K562 (cell line): Measurements from ENCODE around the gene TBC1D26. TPM values are rescaled to one million over a fixed set of nuclear protein-coding genes. Genes with fewer than 3 reads are reported as not detected.

Experiments
- ATAC-seq: fragments of 200-7000 bp; cut with Tn5 transposase; 3 replicates; pipeline ENCODE4 v1.9.1; 2020; ENCODE audit warnings: moderate library complexity
- BruUV-seq: library from RNA; stranded (reverse); fragments of 400-500 nt; replicated peaks from 2 replicates; lab custom pipeline; 2021; lab: Mats Ljungman, UMichigan
- CTCF ChIA-PET: fragments of 300-600 bp; formaldehyde crosslinking; extraction: SDS; loops from one replicate; lab custom pipeline; 2021; ENCODE audit warnings: low intra/inter-chr PET ratio; lab: Yijun Ruan, JAX
- POLR2A ChIA-PET: fragments of 300-600, 350-650 bp; sonication (Branson Sonifier 250); formaldehyde crosslinking; extraction: SDS; loops from one replicate; lab custom pipeline; 2021; ENCODE audit warnings: antibody characterized with exemption, inconsistent platforms; lab: Yijun Ruan, JAX
- DNase-seq, 4 experiments: peaks; one replicate each; pipeline versions ENCODE4 v3.0.0 to v3.0.0-alpha.2; 2011 to 2018; ENCODE audit warnings: low spot score in 3 of 4, mixed read lengths in 3 of 4; ENCODE audit errors: extremely low read depth in 1 of 4
- FAIRE-seq: peaks from 2 replicates; lab custom pipeline; 2011; peaks lifted over from hg19 to GRCh38; lab: Jason Lieb, UNC
- H2AFZ ChIP-seq: 2 replicates; pipeline ENCODE4 v1.6.0; 2011; ENCODE audit warnings: low read depth, low read length, control low read depth, inconsistent platforms
- H3K27ac ChIP-seq: fragments of 200-600 bp; 3 replicates; pipeline ENCODE4 v1.8.0; 2011; ENCODE audit warnings: low read depth, mild to moderate bottlenecking, control low read depth, inconsistent platforms, low read length, moderate library complexity, mixed read lengths; ENCODE audit errors: extremely low read depth
- H3K27me3 ChIP-seq, 2 experiments: fragments of 300-600 bp in 1 of 2; 2 replicates in 1 of 2; 3 replicates in 1 of 2; pipeline versions ENCODE4 v1.6.0 to v1.8.0; 2011; ENCODE audit warnings: inconsistent platforms in 2 of 2, low read length in 2 of 2, mild to moderate bottlenecking in 1 of 2, mixed read lengths in 1 of 2, moderate library complexity in 1 of 2; ENCODE audit not compliant: control insufficient read depth in 2 of 2, insufficient read depth in 2 of 2
- H3K36me3 ChIP-seq: fragments of 300-600 bp; 3 replicates; pipeline ENCODE4 v1.8.0; 2011; ENCODE audit warnings: mild to moderate bottlenecking, low read length, inconsistent platforms; ENCODE audit not compliant: control insufficient read depth, insufficient read depth
- H3K4me1 ChIP-seq, 2 experiments: fragments of 200-600 bp in 1 of 2; replicated peaks in 1 of 2; 2 replicates in 1 of 2; 3 replicates in 1 of 2; pipeline versions ENCODE4 v1.5.1 to v1.8.0; 2011; ENCODE audit warnings: inconsistent platforms in 2 of 2, low read length in 2 of 2, mild to moderate bottlenecking in 1 of 2, mixed read lengths in 1 of 2, moderate library complexity in 1 of 2; ENCODE audit not compliant: control insufficient read depth in 2 of 2, insufficient read depth in 2 of 2
- H3K4me2 ChIP-seq: 2 replicates; pipeline ENCODE4 v1.6.1; 2011; ENCODE audit warnings: low read length, control low read depth, inconsistent platforms, mixed read lengths; ENCODE audit not compliant: insufficient read depth
- H3K4me3 ChIP-seq: fragments of 200-600 bp; sonication (generic), shearing (Covaris generic); 2 replicates; pipeline ENCODE4 v1.5.1; 2016; ENCODE audit warnings: control low read depth, inconsistent platforms
- H3K79me2 ChIP-seq: fragments of 200-600 bp; 3 replicates; pipeline ENCODE4 v1.8.0; 2011; ENCODE audit warnings: low read length, inconsistent platforms; ENCODE audit not compliant: control insufficient read depth, insufficient read depth
- H3K9ac ChIP-seq, 2 experiments: 2 replicates each; pipeline versions ENCODE4 v1.6.0 to v1.6.1; 2011; ENCODE audit warnings: low read depth in 2 of 2, low read length in 2 of 2, control low read depth in 1 of 2, inconsistent platforms in 1 of 2, mild to moderate bottlenecking in 1 of 2, mixed read lengths in 1 of 2; ENCODE audit not compliant: insufficient read depth in 1 of 2
- H3K9me1 ChIP-seq: one replicate; pipeline ENCODE4 v1.6.0; 2011; ENCODE audit warnings: inconsistent platforms, mild to moderate bottlenecking, low read length, moderate library complexity; ENCODE audit not compliant: control insufficient read depth, insufficient read depth
- H3K9me3 ChIP-seq: replicated peaks from 2 replicates; pipeline ENCODE4 v1.5.1; 2011; ENCODE audit warnings: low read depth, low read length, inconsistent platforms; ENCODE audit not compliant: control insufficient read depth, insufficient read depth
- H4K20me1 ChIP-seq: replicated peaks from 2 replicates; pipeline ENCODE4 v1.6.1; 2011; ENCODE audit warnings: low read length, inconsistent platforms, mixed read lengths; ENCODE audit not compliant: control insufficient read depth, insufficient read depth
- CEBPG ChIP-seq, 3 experiments: fragments of 200-800 bp in 1 of 3; sonication (Bioruptor generic) in 1 of 3; sonication (generic) in 1 of 3; formaldehyde crosslinking in 1 of 3; IDR thresholded peaks in 2 of 3; conservative IDR thresholded peaks in 1 of 3; 2 replicates each; pipeline versions ENCODE4 v1.6.1 to v1.8.0; 2016 to 2022; ENCODE audit warnings: missing compliant biosample characterization in 2 of 3, missing genetic modification characterization in 2 of 3, mild to moderate bottlenecking in 1 of 3, missing genetic modification reagents in 1 of 3
- MBD2 ChIP-seq: sonication (generic); IDR thresholded peaks from 2 replicates; pipeline ENCODE4 v1.6.1; 2016; ENCODE audit warnings: low read depth, borderline replicate concordance
- NEUROD1 ChIP-seq: fragments of 150-350 bp; IDR thresholded peaks from 2 replicates; pipeline ENCODE4 v1.6.1; 2014; ENCODE audit warnings: borderline replicate concordance, low read length, low read depth; ENCODE audit not compliant: partially characterized antibody
- ZKSCAN8 ChIP-seq: fragments of 200-800 bp; sonication (Bioruptor generic); IDR thresholded peaks from 2 replicates; pipeline ENCODE4 v1.6.1; 2016; ENCODE audit warnings: missing genetic modification characterization, missing compliant biosample characterization
- ZNF41 ChIP-seq: fragments of 250-450 bp; sonication (Bioruptor Pico); conservative IDR thresholded peaks from 2 replicates; pipeline ENCODE4 v1.4.0; 2020; ENCODE audit warnings: mild to moderate bottlenecking
- ZNF583 ChIP-seq: fragments of 250-450 bp; sonication (Bioruptor Pico); IDR thresholded peaks from 2 replicates; pipeline ENCODE4 v1.4.0; 2020
- WGBS: fragments of 100-300 bp; shearing (Covaris generic); methylation state at CpG from one replicate; pipeline ENCODE4 v1.1.6; 2016; ENCODE audit warnings: low coverage, mixed read lengths; ENCODE audit not compliant: insufficient coverage; ENCODE audit errors: missing lambda C conversion rate; 5-methylcytosine and 5-hydroxymethylcytosine counted together
- in situ Hi-C: fragments of 300-500 bp; cut with MboI; formaldehyde crosslinking; loops from 4 replicates; pipeline ENCODE4 v1.15.0; 2018; ENCODE audit warnings: inconsistent platforms, mixed read lengths
- intact Hi-C: fragments of 100-400 bp; cut with micrococcal nuclease; formaldehyde crosslinking; loops from 2 replicates; pipeline ENCODE4 v1.14.2; 2022
- polyA plus RNA-seq, 8 experiments: library from polyadenylated mRNA; depleted of rRNA in 4 of 8; stranded (reverse) in 5 of 8; unstranded in 3 of 8; fragments of >200 nt; fragmentation: Nextera tagmentation in 2 of 8; fragmentation: Illumina TruSeq in 1 of 8; extraction: Ambion mirVana in 2 of 8; extraction: Trizol in 1 of 8; gene quantifications; 2 replicates each; pipeline versions ENCODE4 v1.2.1 to v1.2.3, GENCODE V29; 2011 to 2014; ENCODE audit warnings: inconsistent platforms in 1 of 8, missing spikeins in 1 of 8
- total RNA-seq, 7 experiments: library from RNA; depleted of rRNA in 6 of 7; stranded (reverse); fragments of >200 nt in 6 of 7; fragmentation: Illumina TruSeq in 2 of 7; extraction: Trizol in 2 of 7; gene quantifications; 2 replicates each; pipeline versions ENCODE4 v1.2.1 to v1.2.3, GENCODE V29; 2011 to 2021; ENCODE audit warnings: low replicate concordance in 1 of 7
- TF ChIP-seq, protein P1 (sequence below): sonication (generic); IDR thresholded peaks from 2 replicates; pipeline ENCODE4 v1.6.1; 2016

TBC1D26 gene
- total and polyA plus RNA-seq, 9 of the 15 experiments (the other 6 are each of a cell fraction or from before 2014, with no cell fraction given), result 0.08 TPM; not detected in 8

DNA sequence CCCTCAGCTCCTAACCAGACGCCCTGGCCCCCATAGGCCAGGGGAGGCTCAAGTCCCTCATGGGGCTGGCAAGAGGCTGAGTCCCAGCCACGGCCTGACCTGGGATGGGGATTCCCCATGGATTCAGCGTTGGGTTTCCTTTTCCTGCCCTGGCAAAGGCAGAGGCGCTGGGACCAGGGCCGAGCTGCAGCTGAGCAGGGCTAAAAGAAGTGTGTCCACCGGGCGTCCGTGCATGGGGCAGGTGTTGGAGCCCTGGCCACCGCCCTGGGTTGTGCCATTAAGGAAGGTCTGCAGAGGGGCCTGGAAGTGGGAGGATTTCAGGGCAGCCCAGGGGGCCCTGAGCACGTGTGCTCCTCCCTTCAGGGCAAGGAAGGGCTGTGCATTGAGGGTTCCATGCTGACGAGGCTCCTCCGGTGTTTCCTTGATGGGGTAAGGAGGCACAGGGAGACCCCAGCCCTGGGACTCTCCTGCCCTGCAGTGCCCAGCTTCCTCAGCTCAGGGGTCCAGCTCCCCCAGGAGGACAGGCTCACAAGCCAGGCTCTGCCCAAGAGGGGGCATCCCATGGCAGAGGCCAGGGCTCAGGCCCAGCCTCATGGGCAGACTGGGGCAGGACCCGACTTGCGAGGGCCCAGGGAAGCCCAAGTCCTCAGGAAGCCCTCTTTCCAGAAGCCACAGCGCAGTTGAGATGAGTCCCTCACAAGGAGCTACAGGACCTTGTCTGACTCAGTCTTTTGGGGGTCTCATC is 10.1 kb downstream of the TBC1D26 start (continued):
- no peak for TF ChIP-seq NEUROD1

DNA sequence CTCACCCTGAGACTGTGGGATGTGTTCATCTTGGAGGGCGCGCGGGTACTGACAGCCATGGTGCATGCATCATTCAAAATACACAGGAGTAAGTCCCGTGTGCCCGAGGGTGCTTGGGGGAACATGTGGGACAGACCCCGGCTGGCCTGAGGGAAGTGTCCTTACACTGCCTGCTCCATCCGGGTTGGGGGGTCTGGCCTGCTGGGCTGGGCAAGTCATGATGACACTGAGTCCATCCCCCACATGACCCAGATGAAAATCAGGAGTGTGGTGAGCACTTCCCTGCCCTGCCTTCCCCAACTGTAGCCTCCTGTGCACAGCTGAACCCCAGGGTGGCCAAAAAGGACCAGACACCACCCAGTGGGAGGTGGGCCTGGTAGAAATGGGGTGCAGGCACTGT is 10.8 kb downstream of the TBC1D26 start:
- 0 out of 5 replicates have a peak, but pooled peaks cover 0 to 5% of the 10 kb centered on the region in 2 experiments for H3K27me3 ChIP-seq
- 42% methylated on average over 6 of the region's 7 CpGs for WGBS
- no peaks in the 10 kb centered on the region for H3K9me3 ChIP-seq
- H3K4me1 ChIP-seq, result peaks cover 0 to 3% of the 10 kb centered on the region in 2 experiments; a peak in 1 of 5 replicates
- no peak for ATAC-seq
- H4K20me1 ChIP-seq, result no peaks in the 10 kb centered on the region
- CTCF ChIA-PET, result no interaction called here
- no peaks in the 10 kb centered on the region for H3K36me3 ChIP-seq
- H2AFZ ChIP-seq, result no peak overlapping the region
- H3K4me3 ChIP-seq, result no peak overlapping the region
- H3K4me2 ChIP-seq, result no peak overlapping the region
- no TSS peak for BruUV-seq
- no peak overlapping the region for H3K9ac ChIP-seq
- intact Hi-C loops, result no loop called here
- no peaks in the 10 kb centered on the region for H3K79me2 ChIP-seq
- TF ChIP-seq ZNF41 (CRISPR knock-in tag) (no peak), ZNF583 (CRISPR knock-in tag) (no peak), ZKSCAN8 (CRISPR knock-in tag) (no peak), MBD2 (no peak), CEBPG (CRISPR knock-in tag; IDR thresholded peaks at IDR 0.05) (no peak), CEBPG (tag; conservative IDR thresholded peaks at IDR 0.05 in 1 of 2, IDR thresholded peaks at IDR 0.05 in 1 of 2) (no peak)
- TF ChIP-seq, protein P1, sequence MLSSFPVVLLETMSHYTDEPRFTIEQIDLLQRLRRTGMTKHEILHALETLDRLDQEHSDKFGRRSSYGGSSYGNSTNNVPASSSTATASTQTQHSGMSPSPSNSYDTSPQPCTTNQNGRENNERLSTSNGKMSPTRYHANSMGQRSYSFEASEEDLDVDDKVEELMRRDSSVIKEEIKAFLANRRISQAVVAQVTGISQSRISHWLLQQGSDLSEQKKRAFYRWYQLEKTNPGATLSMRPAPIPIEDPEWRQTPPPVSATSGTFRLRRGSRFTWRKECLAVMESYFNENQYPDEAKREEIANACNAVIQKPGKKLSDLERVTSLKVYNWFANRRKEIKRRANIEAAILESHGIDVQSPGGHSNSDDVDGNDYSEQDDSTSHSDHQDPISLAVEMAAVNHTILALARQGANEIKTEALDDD, result no peak
- TF ChIP-seq, all 486 proteins: peak for 0
- FAIRE-seq, result no peak
- in situ Hi-C loops, result no loop called here
- DNase-seq, result peak in 1 of 4 experiments; percentile 2
- POLR2A ChIA-PET, result no interaction called here
- Histone ChIP-seq H3K9me1 (no peaks in the 10 kb centered on the region), H3K27ac (no peak overlapping the region)
